ENCODE measurements around the gene ZNF853. TPM values are rescaled to one million over a fixed set of nuclear protein-coding genes. Genes with fewer than 3 reads are reported as not detected.

Gene ZNF853
- polyA plus RNA-seq, 1 donor (not counting 4 experiments of a cell fraction or from before 2014, with no cell fraction given), result 0.03 TPM

- Histone ChIP-seq H3K9me3 (ENCODE audit: control insufficient read depth, low read depth, low read length) (no peaks in the 10 kb centered on the region), H3K9me1 (ENCODE audit: control insufficient read depth, extremely low read depth, insufficient read depth, low read length) (no peaks in the 10 kb centered on the region), H3K4me3 (ENCODE audit: control insufficient read depth in 2 of 3, extremely low read depth in 1 of 3, insufficient read depth in 2 of 3, low read depth in 1 of 3, low read length in 3 of 3) (no peak overlapping the region), H3K4me2 (ENCODE audit: control insufficient read depth, extremely low read depth, insufficient read depth, low read depth, low read length) (no peak overlapping the region), H3K27ac (ENCODE audit: control insufficient read depth, insufficient read depth, low read length) (no peak overlapping the region), H3K36me3 (ENCODE audit: control insufficient read depth in 2 of 2, extremely low read depth in 1 of 2, insufficient read depth in 2 of 2, low read length in 2 of 2) (peaks cover 12 to 15% of the 10 kb centered on the region in 2 experiments), H3K9ac (ENCODE audit: control insufficient read depth, extremely low read depth, insufficient read depth, low read length) (no peak overlapping the region), H3K4me1 (ENCODE audit: control insufficient read depth, extremely low read depth, insufficient read depth, low read length) (no peaks in the 10 kb centered on the region), H3K27me3 (ENCODE audit: control insufficient read depth, extremely low read depth, insufficient read depth, low read length) (no peaks in the 10 kb centered on the region), H2AFZ (ENCODE audit: control insufficient read depth, low read length) (no peak overlapping the region), H3K79me2 (ENCODE audit: control insufficient read depth, insufficient read depth, low read length) (no peaks in the 10 kb centered on the region), H4K20me1 (ENCODE audit: control insufficient read depth, extremely low read depth, insufficient read depth, low read length) (no peaks in the 10 kb centered on the region)
- TF ChIP-seq, protein P1, sequence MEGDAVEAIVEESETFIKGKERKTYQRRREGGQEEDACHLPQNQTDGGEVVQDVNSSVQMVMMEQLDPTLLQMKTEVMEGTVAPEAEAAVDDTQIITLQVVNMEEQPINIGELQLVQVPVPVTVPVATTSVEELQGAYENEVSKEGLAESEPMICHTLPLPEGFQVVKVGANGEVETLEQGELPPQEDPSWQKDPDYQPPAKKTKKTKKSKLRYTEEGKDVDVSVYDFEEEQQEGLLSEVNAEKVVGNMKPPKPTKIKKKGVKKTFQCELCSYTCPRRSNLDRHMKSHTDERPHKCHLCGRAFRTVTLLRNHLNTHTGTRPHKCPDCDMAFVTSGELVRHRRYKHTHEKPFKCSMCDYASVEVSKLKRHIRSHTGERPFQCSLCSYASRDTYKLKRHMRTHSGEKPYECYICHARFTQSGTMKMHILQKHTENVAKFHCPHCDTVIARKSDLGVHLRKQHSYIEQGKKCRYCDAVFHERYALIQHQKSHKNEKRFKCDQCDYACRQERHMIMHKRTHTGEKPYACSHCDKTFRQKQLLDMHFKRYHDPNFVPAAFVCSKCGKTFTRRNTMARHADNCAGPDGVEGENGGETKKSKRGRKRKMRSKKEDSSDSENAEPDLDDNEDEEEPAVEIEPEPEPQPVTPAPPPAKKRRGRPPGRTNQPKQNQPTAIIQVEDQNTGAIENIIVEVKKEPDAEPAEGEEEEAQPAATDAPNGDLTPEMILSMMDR (optimal IDR thresholded peaks at IDR 0.05 in 1 of 3, IDR thresholded peaks at IDR 0.05 in 1 of 3, conservative IDR thresholded peaks at IDR 0.05 in 1 of 3; ENCODE audit: extremely low read depth in 1 of 3, insufficient read depth in 2 of 3, low read length in 3 of 3), result no peak
- no peak for TF ChIP-seq EZH2 (IDR thresholded peaks at IDR 0.05; ENCODE audit: low read length)
- dilution Hi-C loops (cut with MboI; ENCODE audit: extremely low pct_ligation_motif_present, low sequenced_read_pairs), result no loop called here
- FAIRE-seq (no peak), DNase-seq (ENCODE audit: low read depth, low spot score) (no peak)
Observed at GRCh38 chr7:6653071-6654003, 37.9 kb downstream of the ZNF853 start.

- H3K79me2 ChIP-seq (ENCODE audit: control insufficient read depth, insufficient read depth, low read length), result no peaks in the 10 kb centered on the region
- no peaks in the 10 kb centered on the region for H3K9me3 ChIP-seq (ENCODE audit: control insufficient read depth, low read depth, low read length)
- DNase-seq (ENCODE audit: low read depth, low spot score) (no peak), FAIRE-seq (no peak)
- no peak overlapping the region for H3K4me3 ChIP-seq (ENCODE audit: control insufficient read depth in 2 of 3, extremely low read depth in 1 of 3, insufficient read depth in 2 of 3, low read depth in 1 of 3, low read length in 3 of 3)
- no peak overlapping the region for H3K4me2 ChIP-seq (ENCODE audit: control insufficient read depth, extremely low read depth, insufficient read depth, low read depth, low read length)
- H3K27me3 ChIP-seq (ENCODE audit: control insufficient read depth, extremely low read depth, insufficient read depth, low read length), result no peaks in the 10 kb centered on the region
- H3K9ac ChIP-seq (ENCODE audit: control insufficient read depth, extremely low read depth, insufficient read depth, low read length), result no peak overlapping the region
- TF ChIP-seq, protein P1 (optimal IDR thresholded peaks at IDR 0.05 in 1 of 3, IDR thresholded peaks at IDR 0.05 in 1 of 3, conservative IDR thresholded peaks at IDR 0.05 in 1 of 3; ENCODE audit: extremely low read depth in 1 of 3, insufficient read depth in 2 of 3, low read length in 3 of 3), result no peak
- TF ChIP-seq EZH2 (IDR thresholded peaks at IDR 0.05; ENCODE audit: low read length), result no peak
- H3K4me1 ChIP-seq (ENCODE audit: control insufficient read depth, extremely low read depth, insufficient read depth, low read length), result no peaks in the 10 kb centered on the region
- dilution Hi-C loops (cut with MboI; ENCODE audit: extremely low pct_ligation_motif_present, low sequenced_read_pairs), result no loop called here
- peaks cover 8 to 9% of the 10 kb centered on the region in 2 experiments for H3K36me3 ChIP-seq (ENCODE audit: control insufficient read depth in 2 of 2, extremely low read depth in 1 of 2, insufficient read depth in 2 of 2, low read length in 2 of 2)
- no peak overlapping the region for H2AFZ ChIP-seq (ENCODE audit: control insufficient read depth, low read length)
- H3K9me1 ChIP-seq (ENCODE audit: control insufficient read depth, extremely low read depth, insufficient read depth, low read length), result no peaks in the 10 kb centered on the region
- H4K20me1 ChIP-seq (ENCODE audit: control insufficient read depth, extremely low read depth, insufficient read depth, low read length), result no peaks in the 10 kb centered on the region
- no peak overlapping the region for H3K27ac ChIP-seq (ENCODE audit: control insufficient read depth, insufficient read depth, low read length)
Observed at GRCh38 chr7:6654113-6654841, 38.9 kb downstream of the ZNF853 start.
